Transverse colon (tissue), 4 donors: Measurements from ENCODE around the gene NUMA1. TPM values are rescaled to one million over a fixed set of nuclear protein-coding genes. Genes with fewer than 3 reads are reported as not detected.

Source experiments
- DNase-seq: peaks from one replicate; pipeline ENCODE4 v3.0.0-alpha.2; 2019
- H3K27ac ChIP-seq, 4 donors: fragments of 200-600 bp; sonication (generic); 2 replicates each; pipeline ENCODE4 v1.5.1; 2016 to 2018; ENCODE audit warnings: inconsistent platforms in 4 of 4
- H3K27me3 ChIP-seq: fragments of 200-600 bp; sonication (generic); 2 replicates; pipeline ENCODE4 v1.5.1; 2017; ENCODE audit warnings: inconsistent platforms
- H3K36me3 ChIP-seq, 4 donors: fragments of 200-600 bp; sonication (generic); 2 replicates each; pipeline ENCODE4 v1.5.1; 2017 to 2019; ENCODE audit warnings: inconsistent platforms in 4 of 4
- H3K4me1 ChIP-seq, 4 donors: fragments of 200-600 bp; sonication (generic); 2 replicates each; pipeline ENCODE4 v1.5.1; 2017 to 2020; ENCODE audit warnings: inconsistent platforms in 4 of 4
- H3K4me3 ChIP-seq, 4 donors: fragments of 200-600 bp; sonication (generic); 1 replicate in 1 of 4; 2 replicates in 3 of 4; pipeline versions ENCODE4 v1.5.1 to v1.6.1; 2017 to 2019; ENCODE audit warnings: inconsistent platforms in 4 of 4
- H3K9me3 ChIP-seq, 2 donors: fragments of 200-600 bp; sonication (generic); 2 replicates each; pipeline ENCODE4 v1.5.1; 2017 to 2019; ENCODE audit warnings: inconsistent platforms in 2 of 2
- CTCF ChIP-seq, 5 experiments: fragments of 200-600 bp in 3 of 5; fragments of 450-650 bp in 2 of 5; sonication (generic) in 3 of 5; IDR thresholded peaks; 1 replicate in 2 of 5; 2 replicates in 3 of 5; pipeline ENCODE4 v1.5.1; 2016 to 2017; ENCODE audit warnings: antibody characterized with exemption in 5 of 5, inconsistent platforms in 3 of 5, mild to moderate bottlenecking in 2 of 5, moderate library complexity in 1 of 5
- EP300 ChIP-seq: sonication (generic); formaldehyde crosslinking; IDR thresholded peaks from one replicate; pipeline ENCODE4 v1.6.1; 2017; ENCODE audit warnings: antibody characterized with exemption, low read depth
- POLR2A ChIP-seq: fragments of 450-650 bp; IDR thresholded peaks from one replicate; pipeline ENCODE4 v1.6.1; 2016; ENCODE audit warnings: antibody characterized with exemption, mild to moderate bottlenecking, moderate library complexity
- POLR2AphosphoS5 ChIP-seq, 3 donors: sonication (generic); formaldehyde crosslinking; IDR thresholded peaks; one replicate each; pipeline ENCODE4 v1.6.1; 2016; ENCODE audit warnings: antibody characterized with exemption in 3 of 3
- WGBS, 2 donors: methylation state at CpG; one replicate each; pipeline ENCODE4 v1.1.5; 2018; ENCODE audit warnings: low coverage in 1 of 2; 5-methylcytosine and 5-hydroxymethylcytosine counted together
- in situ Hi-C, 4 donors: fragments of 200-750 bp; cut with MboI; loops; one replicate each; pipeline versions ENCODE4 v1.15.0 to v1.15.1; 2017; ENCODE audit warnings: low sequenced_read_pairs in 3 of 4, low pct_ligation_motif_present in 1 of 4, low pct_unique_long_range_greater_than_20kb in 1 of 4
- intact Hi-C: fragments of 100-400 bp; cut with DNase I; formaldehyde crosslinking; loops from one replicate; pipeline ENCODE4 v1.15.1; 2023; ENCODE audit warnings: low total_unique reads
- total RNA-seq, 4 donors: library from RNA; depleted of rRNA; stranded (reverse); fragments of >200 nt; gene quantifications; one replicate each; pipeline ENCODE4 v1.1.0, GENCODE V29; 2016

The NUMA1 gene
- total RNA-seq, 4 donors from 2014 or later, result 323 to 520 (median 419) TPM

GRCh38 chr11:72000202-72000867 lies 80.0 kb downstream of the NUMA1 start:
- H3K4me3 ChIP-seq, result no peak overlapping the region
- peaks cover 0 to 26% (median 12%) of the 10 kb centered on the region in 4 donors for H3K36me3 ChIP-seq
- H3K9me3 ChIP-seq, result no peaks in the 10 kb centered on the region
- in situ Hi-C loops, result no loop called here
- H3K27me3 ChIP-seq, result no peaks in the 10 kb centered on the region
- peaks cover 4 to 26% (median 13%) of the 10 kb centered on the region in 4 donors for H3K4me1 ChIP-seq
- no peak for DNase-seq
- TF ChIP-seq CTCF (IDR thresholded peaks at IDR 0.05) (no peak), POLR2AphosphoS5 (IDR thresholded peaks at IDR 0.05) (no peak), EP300 (no peak), POLR2A (no peak)
- intact Hi-C loops, result no loop called here
- 92% methylated on average over 10 of the region's 10 CpGs; no CpG with 5 or more reads in 1 of the 2 donors for WGBS, 2 donors
- peak overlapping the region; percentile 67 to 75 (median 72) for H3K27ac ChIP-seq

- no peak for DNase-seq
Observed at GRCh38 chr11:71999798-72000197, 80.5 kb downstream of the NUMA1 start.

GRCh38 chr11:71999362-71999761 lies 81.0 kb downstream of the NUMA1 start:
- Histone ChIP-seq H3K4me3 (peak overlapping the region in 2 of 4 donors; percentile 1 to 20), H3K4me1 (peaks cover 4 to 26% (median 13%) of the 10 kb centered on the region in 4 donors), H3K9me3 (no peaks in the 10 kb centered on the region), H3K36me3 (peaks cover 0 to 16% (median 7%) of the 10 kb centered on the region in 4 donors), H3K27me3 (no peaks in the 10 kb centered on the region), H3K27ac (peak overlapping the region; percentile 67 to 75 (median 72))
- in situ Hi-C loops (loop anchor here in 3 of 4 donors (25.0 kb wide), 1 partner anchor 413 kb away; no protein-coding TSS in a partner anchor), intact Hi-C loops (no loop called here)
- no peak for DNase-seq
- WGBS, 2 donors, result 9 to 40% methylated on average over 1 to 2 of the region's 2 CpGs
- TF ChIP-seq POLR2A (no peak), POLR2AphosphoS5 (IDR thresholded peaks at IDR 0.05) (peak in 1 of 3 donors; percentile 32), CTCF (IDR thresholded peaks at IDR 0.05) (no peak), EP300 (no peak)

More at GRCh38 chr11:71999798-72000197, 80.5 kb downstream of the NUMA1 start:
- in situ Hi-C loops, result loop anchor here in 3 of 4 donors (25.0 kb wide), 1 partner anchor 413 kb away; no protein-coding TSS in a partner anchor
- H3K9me3 ChIP-seq, result no peaks in the 10 kb centered on the region
- no peaks in the 10 kb centered on the region for H3K27me3 ChIP-seq
- 64% methylated on average over 7 of the region's 8 CpGs; no CpG with 5 or more reads in 1 of the 2 donors for whole genome bisulfite sequencing, 2 donors
- H3K27ac ChIP-seq, result peak overlapping the region; percentile 67 to 75 (median 72)
- intact Hi-C loops, result no loop called here
- TF ChIP-seq CTCF (IDR thresholded peaks at IDR 0.05) (no peak), EP300 (no peak), POLR2A (no peak), POLR2AphosphoS5 (IDR thresholded peaks at IDR 0.05) (no peak)
- H3K4me1 ChIP-seq, result peaks cover 4 to 26% (median 13%) of the 10 kb centered on the region in 4 donors
- H3K4me3 ChIP-seq, result peak overlapping the region in 2 of 4 donors; percentile 1 to 20
- H3K36me3 ChIP-seq, result peaks cover 0 to 21% (median 9%) of the 10 kb centered on the region in 4 donors

- peak within 1 kb of the TSS in 2 of 4 donors; percentile 1 to 20 for H3K4me3 ChIP-seq
- TF ChIP-seq EP300 (no peak), POLR2AphosphoS5 (IDR thresholded peaks at IDR 0.05) (peak in 1 of 3 donors; percentile 12)
- 85 to 97% methylated on average over 4 to 11 of the region's 11 CpGs for WGBS, 2 donors
- peak; percentile 39 for DNase-seq
- H3K4me1 ChIP-seq, result peaks cover 4 to 26% (median 13%) of the 10 kb centered on the region in 4 donors
- intact Hi-C loops, result no loop called here
- in situ Hi-C loops, result loop anchor here in 3 of 4 donors (25.0 kb wide), 1 partner anchor 414 kb away; no protein-coding TSS in a partner anchor
- H3K36me3 ChIP-seq, result peaks cover 0 to 10% (median 5%) of the 10 kb centered on the region in 4 donors
- no peaks in the 10 kb centered on the region for H3K9me3 ChIP-seq
- no peaks in the 10 kb centered on the region for H3K27me3 ChIP-seq
- H3K27ac ChIP-seq, result peak within 1 kb of the TSS; percentile 67 to 75 (median 72)
Observed at GRCh38 chr11:71998649-71999310, 81.6 kb downstream of the NUMA1 start, which contains the start of gene IL18BP. Gene IL18BP (plus strand): TSS chr11:71998909. CDS start chr11:71999985, 1,076 bp downstream.
